ENCODE data around the gene IGFN1. TPM values are rescaled to one million over a fixed set of nuclear protein-coding genes. Genes with fewer than 3 reads are reported as not detected.

IGFN1 gene
- total and polyA plus RNA-seq, 2 of the 4 experiments (the other 2 are of a cell fraction), result 0.05 TPM; not detected in 1

- H2BK15ac ChIP-seq (ENCODE audit: low read depth, low read length), result no peak overlapping the region
- H2BK5ac ChIP-seq (ENCODE audit: low read depth, low read length, poor library complexity, severe bottlenecking), result no peak overlapping the region
- TF ChIP-seq NFE2L2 (IDR thresholded peaks at IDR 0.05; ENCODE audit: low read depth, low read length) (no peak), MAFK (IDR thresholded peaks at IDR 0.05; ENCODE audit: low read depth, low read length) (no peak), CEBPB (IDR thresholded peaks at IDR 0.05; ENCODE audit: low read depth, low read length) (no peak), RAD21 (IDR thresholded peaks at IDR 0.05; ENCODE audit: low read length) (no peak), BHLHE40 (IDR thresholded peaks at IDR 0.05; ENCODE audit: low read depth, low read length) (no peak), RFX5 (IDR thresholded peaks at IDR 0.05; ENCODE audit: low read depth, low read length) (no peak), FOS (IDR thresholded peaks at IDR 0.05; ENCODE audit: low read depth, low read length) (no peak), ELK1 (IDR thresholded peaks at IDR 0.05; ENCODE audit: borderline replicate concordance, low read depth, low read length) (no peak), SMC3 (IDR thresholded peaks at IDR 0.05; ENCODE audit: low read depth, low read length) (no peak), RCOR1 (IDR thresholded peaks at IDR 0.05; ENCODE audit: insufficient replicate concordance, low read length) (no peak)
- H3K4me3 ChIP-seq (ENCODE audit: insufficient read depth, low read depth, low read length), result no peak overlapping the region
- H3K14ac ChIP-seq (replicated peaks; ENCODE audit: low read depth, low read length), result no peak overlapping the region
- no peaks in the 10 kb centered on the region for H3K79me1 ChIP-seq (ENCODE audit: low read depth in 1 of 2, low read length in 2 of 2)
- POLR2A ChIA-PET (ENCODE audit: unreplicated experiment), result no interaction called here
- no peaks in the 10 kb centered on the region for H3K36me3 ChIP-seq (ENCODE audit: control insufficient read depth, insufficient read depth, low read length)
- no peak overlapping the region for H3K9ac ChIP-seq (ENCODE audit: low read depth, low read length)
- no peaks in the 10 kb centered on the region for H3K9me1 ChIP-seq (ENCODE audit: insufficient read depth, low read length)
- CTCF ChIA-PET, result no interaction called here
- peaks cover 3% of the 10 kb centered on the region; the same call in 1 of the 2 replicates for H3K9me3 ChIP-seq (ENCODE audit: control insufficient read depth, insufficient read depth, low read length)
- BruUV-seq (replicated peaks), result no TSS peak
- no peak overlapping the region for H3K4me2 ChIP-seq (ENCODE audit: low read depth, low read length)
- no peak overlapping the region for H3K27ac ChIP-seq (ENCODE audit: insufficient read depth, low read length)
- no peaks in the 10 kb centered on the region for H4K20me1 ChIP-seq (ENCODE audit: insufficient read depth, low read length)
- H3K4ac ChIP-seq (ENCODE audit: low read depth, low read length), result no peak overlapping the region
- ATAC-seq (ENCODE audit: low read depth) (no peak), DNase-seq (no peak)
- no peak overlapping the region for H2AK9ac ChIP-seq (replicated peaks; ENCODE audit: low read depth, low read length, poor library complexity)
- no peak overlapping the region for H2BK120ac ChIP-seq (ENCODE audit: low read depth, low read length)
- in situ Hi-C loops (cut with MboI; ENCODE audit: low sequenced_read_pairs) (no loop called here), dilution Hi-C loops (cut with HindIII; ENCODE audit: low sequenced_read_pairs, unreplicated experiment) (no loop called here), intact Hi-C loops (cut with micrococcal nuclease) (no loop called here)
- no CpG with 5 or more reads among the region's 3 CpGs for WGBS, 2 experiments (ENCODE audit: extremely low coverage in 2 of 2, insufficient read length in 1 of 2)
- no peak overlapping the region for H2BK20ac ChIP-seq (ENCODE audit: low read depth, low read length)
- no peak overlapping the region for H4K8ac ChIP-seq (ENCODE audit: low read depth in 2 of 2, low read length in 2 of 2)
- no peak overlapping the region for H3K18ac ChIP-seq (ENCODE audit: low read depth, low read length)
- no peak overlapping the region for H2AK5ac ChIP-seq (ENCODE audit: low read depth, low read length)
- no peak overlapping the region for H2AFZ ChIP-seq (replicated peaks; ENCODE audit: low read length, poor library complexity)
- H4K5ac ChIP-seq (ENCODE audit: low read depth, low read length), result no peak overlapping the region
- H3K4me1 ChIP-seq (ENCODE audit: control insufficient read depth, insufficient read depth, low read length), result no peaks in the 10 kb centered on the region
- no peak overlapping the region for H3K23ac ChIP-seq (ENCODE audit: low read depth, low read length)
- peaks cover 13% of the 10 kb centered on the region for H3K27me3 ChIP-seq (ENCODE audit: control insufficient read depth, insufficient read depth, low read length)
- no peak overlapping the region for H4K91ac ChIP-seq (ENCODE audit: insufficient read depth, low read depth, low read length)
- H3K56ac ChIP-seq (ENCODE audit: extremely low read depth, insufficient read depth, low read length), result no peak overlapping the region
Measured at GRCh38 chr1:201240171-201240570, 49.5 kb downstream of the IGFN1 start.
